Stimulated activated CD4-positive, alpha-beta T cell treated with anti-CD3 and anti-CD28 coated beads, Interleukin-12 subunit alpha, Interleukin-12 subunit beta, amount 100 ng/mL, for 48 hours (primary cell): ENCODE measurements around the gene LCE1A.

Source experiments
- DNase-seq, 3 donors: peaks; one replicate each; pipeline ENCODE4 v3.0.0-alpha.2; 2020; ENCODE audit warnings: low read depth in 2 of 3, low spot score in 1 of 3

Gene LCE1A

DNA sequence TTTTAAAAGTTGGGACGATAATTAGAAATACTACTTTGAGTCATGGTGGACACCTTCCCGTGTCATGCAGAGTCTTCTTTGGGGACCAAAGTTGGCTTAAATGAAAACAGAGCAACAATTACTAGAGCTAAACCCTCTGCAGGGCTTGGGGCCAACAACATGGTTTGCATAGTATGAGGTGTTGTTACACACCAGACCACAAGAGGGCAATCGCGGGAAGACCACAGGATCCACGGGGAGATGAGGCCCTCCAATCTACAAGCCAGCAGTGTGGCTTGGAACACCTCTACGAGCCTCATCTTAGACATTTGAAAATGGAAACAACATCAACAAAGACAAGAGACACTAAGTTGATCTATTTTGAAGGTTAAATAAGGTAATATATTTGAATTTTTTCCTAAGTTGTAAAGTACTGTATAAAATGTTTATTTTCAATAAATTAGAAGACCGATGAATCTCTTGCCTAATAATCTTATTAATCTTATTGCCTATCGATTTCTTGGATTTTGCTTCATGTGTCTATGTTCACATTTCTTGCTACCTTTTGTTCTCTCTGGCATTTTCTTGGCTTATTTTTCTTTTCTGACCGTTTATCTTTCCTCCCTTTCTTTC, 42.6 kb downstream of the LCE1A start:
- DNase-seq, result peak; percentile 33 to 59 (median 43)

DNA sequence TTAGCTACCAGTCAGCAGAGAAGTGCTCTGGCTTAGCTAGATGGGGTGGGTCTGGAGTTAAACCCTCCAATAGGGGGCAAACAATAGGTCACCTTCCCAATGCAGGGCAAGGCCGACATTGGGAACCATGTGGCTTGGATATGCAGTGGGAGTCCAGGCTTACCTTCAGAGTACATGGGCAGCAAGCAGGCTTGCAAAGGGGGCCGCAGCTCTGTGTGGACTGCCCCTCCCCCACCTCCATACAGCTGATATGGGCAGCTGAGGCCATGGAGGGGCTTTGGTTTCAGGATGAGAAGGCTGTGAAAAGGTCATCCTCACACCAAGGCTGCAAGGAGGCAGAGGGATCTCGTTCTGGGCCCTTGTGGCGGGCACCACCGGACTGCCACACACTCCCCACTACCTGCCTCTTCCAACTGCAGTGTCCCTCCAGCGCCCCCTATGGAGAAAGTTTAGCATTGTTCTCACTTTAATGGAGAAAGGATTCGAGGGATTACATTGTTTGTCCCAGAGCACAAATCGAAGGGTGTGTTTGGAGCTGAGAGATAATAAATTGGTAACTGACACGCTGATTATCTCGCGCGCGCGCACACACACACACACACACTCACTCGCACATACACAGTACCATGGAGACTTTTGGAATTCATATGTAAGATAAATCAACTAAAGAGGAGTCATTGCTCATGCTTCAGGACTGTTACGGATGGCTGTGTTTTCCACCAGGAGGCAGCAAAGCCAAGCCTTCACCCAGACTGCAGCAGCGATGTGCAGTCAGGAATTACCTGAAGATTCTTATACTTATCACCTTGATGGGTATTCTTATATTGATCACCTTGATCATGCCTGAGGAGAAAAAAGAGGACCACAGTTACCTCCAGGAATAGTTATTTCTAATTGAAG, 43.8 kb downstream of the LCE1A start:
- DNase-seq, result peak in 1 of 3 donors; percentile 14

DNA sequence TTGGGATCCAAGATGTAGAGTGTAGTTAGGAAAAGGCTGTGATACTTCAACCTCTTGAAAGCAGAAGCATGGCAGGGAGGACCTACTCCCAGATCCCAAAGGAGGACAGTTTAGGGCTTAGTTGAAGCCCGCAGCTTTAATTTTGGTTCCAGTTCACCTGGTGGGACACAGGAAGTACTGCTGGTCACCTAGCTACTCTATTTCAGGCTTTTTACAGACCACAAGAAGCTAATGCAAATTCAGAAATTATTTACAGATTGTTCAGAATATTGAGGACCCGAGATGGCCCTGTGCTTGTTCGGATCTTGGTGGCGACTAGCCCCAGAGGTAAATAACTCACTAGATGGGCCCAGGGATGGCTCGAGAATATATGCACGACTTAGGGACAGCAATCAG, 44.5 kb downstream of the LCE1A start:
- no peak for DNase-seq

DNA sequence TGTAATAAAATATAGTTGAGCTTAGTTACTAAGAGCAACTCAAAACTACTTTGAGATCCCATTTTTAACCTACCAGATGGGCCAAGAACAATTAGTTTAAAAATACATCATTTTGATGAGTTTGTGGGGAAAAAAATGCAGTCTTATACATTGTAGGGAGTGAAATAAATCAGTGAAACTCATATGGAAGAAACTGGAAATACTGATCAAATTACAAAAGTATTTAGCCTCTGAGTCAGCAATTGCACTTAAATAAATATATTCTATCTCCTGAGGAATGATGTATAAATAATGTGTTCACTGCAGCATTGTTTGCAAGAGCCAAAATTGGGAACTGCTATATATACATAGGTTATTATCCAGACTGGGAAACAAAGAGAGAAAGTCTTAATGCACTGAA, 46.2 kb downstream of the LCE1A start:
- DNase-seq, result no peak

DNA sequence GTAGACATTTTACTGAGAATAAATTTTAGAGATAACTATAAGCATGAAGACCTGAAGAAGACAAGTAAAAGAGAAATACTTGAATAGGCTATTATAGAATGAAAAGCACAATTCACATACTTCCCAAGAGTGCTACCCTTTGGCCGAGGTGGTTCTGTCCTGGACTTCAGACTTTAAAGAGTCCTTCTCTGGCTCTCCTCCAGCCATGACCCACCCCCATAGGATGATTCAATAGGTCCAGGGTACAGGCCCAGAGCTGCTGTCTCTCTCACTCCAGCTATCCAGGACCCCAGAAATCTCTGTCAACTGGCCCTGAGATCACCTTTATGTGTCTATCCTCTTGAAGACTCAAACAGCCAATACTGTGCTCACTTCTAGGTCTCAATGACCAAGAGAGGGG, 49.6 kb downstream of the LCE1A start:
- no peak for DNase-seq
